Adipose tissue (tissue), 3 donors: ENCODE results near the gene KRTAP2-1. TPM values are rescaled to one million over a fixed set of nuclear protein-coding genes. Genes with fewer than 3 reads are reported as not detected.
"Not testable (repeated sequence)": the region's sequence is repeated elsewhere in the genome, so short reads cannot be mapped to it uniquely, and the experiment has no call there.

Source experiments
- H3K27ac ChIP-seq: one replicate; pipeline ENCODE4 v1.5.1; 2013; ENCODE audit warnings: low read depth, low read length
- WGBS, 3 donors: extraction: QIAGEN DNeasy Blood & Tissue Kit; methylation state at CpG; one replicate each; pipeline ENCODE4 v1.1.7; 2013; 5-methylcytosine and 5-hydroxymethylcytosine counted together
- polyA plus RNA-seq, 3 donors: library from polyadenylated mRNA; stranded (reverse); fragments of 200-250 nt; gene quantifications; one replicate each; pipeline ENCODE4 v1.2.3, GENCODE V29; 2013
- donor health status: healthy with polysubstance abuse.
- donor health status: Bipolar disorder and iron deficiency.
- donor health status: healthy.

KRTAP2-1 gene, protein sequence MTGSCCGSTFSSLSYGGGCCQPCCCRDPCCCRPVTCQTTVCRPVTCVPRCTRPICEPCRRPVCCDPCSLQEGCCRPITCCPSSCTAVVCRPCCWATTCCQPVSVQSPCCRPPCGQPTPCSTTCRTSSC
- not detected for polyA plus RNA-seq

DNA sequence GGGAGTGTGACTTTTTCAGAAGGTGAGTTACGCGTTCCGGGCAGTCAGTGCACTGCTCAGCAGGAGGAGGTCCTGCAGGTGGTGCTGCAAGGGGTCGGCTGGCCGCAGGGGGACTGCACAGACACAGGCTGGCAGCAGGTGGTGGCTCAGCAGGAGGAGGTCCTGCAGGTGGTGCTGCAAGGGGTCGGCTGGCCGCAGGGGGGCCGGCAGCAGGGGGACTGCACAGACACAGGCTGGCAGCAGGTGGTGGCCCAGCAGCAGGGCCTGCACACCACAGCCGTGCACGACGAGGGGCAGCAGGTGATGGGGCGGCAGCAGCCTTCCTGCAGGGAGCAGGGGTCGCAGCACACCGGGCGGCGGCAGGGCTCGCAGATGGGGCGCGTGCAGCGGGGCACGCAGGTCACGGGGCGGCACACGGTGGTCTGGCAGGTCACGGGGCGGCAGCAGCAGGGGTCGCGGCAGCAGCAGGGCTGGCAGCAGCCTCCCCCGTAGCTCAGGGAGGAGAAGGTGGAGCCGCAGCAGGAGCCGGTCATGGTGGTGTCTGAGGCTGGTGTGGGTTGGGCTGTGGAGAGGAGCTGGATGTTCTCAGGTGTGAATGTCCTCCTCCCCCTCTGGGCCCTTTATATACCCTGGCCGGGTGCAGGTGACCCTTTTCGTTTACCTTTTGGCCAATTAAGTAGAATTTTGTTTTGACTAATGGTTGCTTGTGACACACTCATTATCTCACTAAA, at the start of gene KRTAP2-1:
Gene KRTAP2-1, minus strand, starts transcription at position 582 of the 731 bp plus-strand sequence. Its CDS starts 49 bp downstream, at position 533.
- WGBS, 3 donors: 49 to 71% (median 55%) methylated on average over 8 to 10 of the region's 33 CpGs
- H3K27ac ChIP-seq: not testable (repeated sequence)

DNA sequence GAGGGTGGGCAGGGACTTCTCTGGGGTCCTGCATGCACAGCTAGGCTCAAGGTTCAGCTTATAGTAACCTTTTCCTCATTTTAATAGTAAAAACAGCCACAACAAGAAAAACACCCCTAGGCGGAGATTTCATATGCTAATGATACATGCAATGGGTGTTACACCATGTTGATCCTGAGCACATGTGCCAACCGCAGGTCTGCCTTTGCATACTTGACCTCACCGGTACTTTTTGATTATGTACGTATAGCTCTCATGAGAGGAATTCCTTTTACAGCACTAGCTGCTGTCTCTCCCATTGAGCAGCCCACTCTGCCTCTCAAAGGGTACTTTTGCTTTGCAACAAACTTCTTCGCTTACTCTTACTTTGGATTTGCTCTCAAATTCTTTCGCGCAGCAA, 48.9 kb upstream of the KRTAP2-1 start:
- no peak overlapping the region for H3K27ac ChIP-seq
- 82 to 85% (median 82%) methylated on average over 7 of the region's 7 CpGs for WGBS, 3 donors

DNA sequence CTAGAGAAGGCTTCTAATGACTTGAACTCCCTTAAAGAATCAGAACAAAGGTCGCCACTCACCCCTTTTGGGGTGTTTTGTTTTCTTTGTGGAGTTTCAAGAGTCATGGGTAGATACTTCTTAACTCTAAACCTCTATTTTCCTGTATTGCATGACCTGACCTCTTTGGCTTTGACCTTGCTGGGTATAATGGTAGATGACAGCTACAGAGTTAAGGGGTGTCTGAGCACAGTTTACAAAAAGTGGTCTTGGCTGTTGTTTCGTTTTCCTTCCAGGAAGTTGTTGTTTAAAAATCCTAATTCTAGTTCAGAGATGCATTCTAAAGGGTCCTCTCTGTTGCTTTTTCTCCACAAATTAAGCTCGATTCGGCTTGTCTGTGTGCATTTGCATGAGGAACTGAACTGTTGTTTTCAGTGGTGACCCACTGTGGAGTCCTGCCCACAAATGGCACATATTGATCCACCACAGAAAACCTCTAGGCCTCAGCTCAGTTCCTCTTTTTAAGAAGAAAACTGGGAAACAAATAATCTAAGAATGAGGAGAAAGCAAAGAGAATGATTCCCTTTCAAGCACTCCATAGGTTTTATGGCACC, 41.7 kb upstream of the KRTAP2-1 start:
- not testable (repeated sequence) for H3K27ac ChIP-seq
- 53 to 67% (median 54%) methylated on average over 4 of the region's 4 CpGs for WGBS, 3 donors

DNA sequence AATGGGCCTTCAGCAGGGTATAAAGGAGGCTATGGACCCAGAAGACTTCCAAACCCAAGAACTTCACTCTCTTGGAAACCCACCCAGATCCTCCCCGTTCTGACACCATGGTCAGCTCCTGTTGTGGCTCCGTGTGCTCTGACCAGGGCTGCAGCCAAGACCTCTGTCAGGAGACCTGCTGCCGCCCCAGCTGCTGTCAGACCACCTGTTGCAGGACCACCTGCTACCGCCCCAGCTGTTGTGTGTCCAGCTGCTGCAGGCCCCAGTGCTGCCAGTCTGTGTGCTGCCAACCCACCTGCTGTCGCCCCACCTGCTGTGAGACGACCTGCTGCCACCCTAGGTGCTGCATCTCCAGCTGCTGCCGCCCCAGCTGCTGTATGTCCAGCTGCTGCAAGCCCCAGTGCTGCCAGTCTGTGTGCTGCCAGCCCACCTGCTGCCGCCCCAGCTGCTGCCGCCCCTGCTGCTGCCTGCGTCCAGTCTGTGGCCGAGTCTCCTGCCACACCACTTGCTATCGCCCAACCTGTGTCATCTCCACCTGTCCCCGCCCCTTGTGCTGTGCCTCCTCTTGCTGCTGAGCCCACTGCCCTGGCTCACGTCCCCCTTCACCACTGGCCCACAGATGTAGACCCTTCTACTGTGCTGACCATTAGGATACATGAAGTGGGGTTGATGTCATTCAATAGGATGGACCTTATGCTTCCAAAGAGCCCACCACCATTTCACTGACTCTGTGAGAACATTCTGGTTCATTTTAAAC, 37.2 kb upstream of the KRTAP2-1 start, which contains the start of gene KRTAP4-7:
Gene KRTAP4-7, plus strand, starts transcription at position 51 of the 757 bp plus-strand sequence. Its CDS starts 57 bp downstream, at position 108.
- 71 to 87% (median 84%) methylated on average over 9 to 14 of the region's 14 CpGs for WGBS, 3 donors
- not testable (repeated sequence) for H3K27ac ChIP-seq

DNA sequence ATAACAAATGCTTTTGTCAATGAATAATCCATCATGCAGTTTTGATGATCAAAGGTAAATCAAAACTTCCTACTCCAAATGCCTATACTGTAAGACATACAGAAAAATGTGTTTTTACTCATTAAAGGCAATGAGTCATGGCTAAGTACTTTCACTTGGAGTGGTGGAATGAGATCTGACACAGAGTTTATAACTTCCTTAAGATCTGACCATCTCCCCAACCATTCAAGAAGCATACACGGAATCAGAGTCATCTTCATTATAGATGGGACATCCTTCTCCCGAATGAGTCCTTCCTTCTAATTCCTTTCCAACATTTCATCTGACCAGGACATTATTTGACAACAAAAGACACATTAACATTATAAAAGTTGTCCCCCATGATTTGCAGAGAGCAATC, 36.3 kb upstream of the KRTAP2-1 start:
- not testable (repeated sequence) for H3K27ac ChIP-seq
- WGBS, 3 donors: 62 to 80% (median 78%) methylated on average over 2 of the region's 2 CpGs

DNA sequence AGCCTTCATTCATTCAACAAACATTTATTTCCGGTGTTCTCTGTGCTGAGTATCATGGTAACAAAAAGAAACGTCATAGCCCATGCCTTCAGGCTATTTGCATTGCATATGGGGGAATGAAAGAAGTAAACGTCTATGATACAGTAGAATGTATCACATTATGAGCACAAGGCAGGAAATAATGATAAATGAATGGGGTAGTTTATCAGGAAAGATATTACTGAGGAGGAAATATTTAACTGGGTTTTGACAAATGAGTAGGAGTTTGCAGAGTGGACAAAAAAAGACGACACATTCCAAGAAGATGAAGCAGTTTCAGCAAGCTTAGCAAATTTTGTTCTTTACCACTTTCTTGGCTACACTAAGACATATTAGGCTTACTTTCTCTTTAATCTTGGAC, 35.5 kb upstream of the KRTAP2-1 start:
- WGBS, 3 donors: 44 to 62% (median 50%) methylated on average over 4 of the region's 4 CpGs
- H3K27ac ChIP-seq: no peak overlapping the region

DNA sequence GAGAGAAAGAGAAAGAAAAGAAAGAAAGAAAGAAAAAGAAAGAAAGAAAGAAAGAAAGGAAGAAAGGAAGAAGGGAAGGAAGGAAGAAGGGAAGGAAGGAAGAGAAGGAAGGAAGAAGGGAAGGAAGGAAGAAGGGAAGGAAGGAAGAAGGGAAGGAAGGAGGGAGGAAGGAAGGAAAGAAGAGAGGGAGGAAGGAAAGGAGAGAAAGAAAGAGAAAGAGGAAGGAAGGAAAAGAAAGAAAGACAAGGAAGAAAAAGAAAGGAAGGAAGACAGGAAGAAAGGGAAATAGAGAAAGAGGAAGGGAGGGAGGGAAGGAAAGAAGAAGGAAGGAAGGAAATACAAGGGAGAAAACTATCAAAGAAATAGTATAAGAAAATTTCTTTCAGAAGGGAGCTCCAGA, 29.7 kb upstream of the KRTAP2-1 start:
- no peak overlapping the region for H3K27ac ChIP-seq

DNA sequence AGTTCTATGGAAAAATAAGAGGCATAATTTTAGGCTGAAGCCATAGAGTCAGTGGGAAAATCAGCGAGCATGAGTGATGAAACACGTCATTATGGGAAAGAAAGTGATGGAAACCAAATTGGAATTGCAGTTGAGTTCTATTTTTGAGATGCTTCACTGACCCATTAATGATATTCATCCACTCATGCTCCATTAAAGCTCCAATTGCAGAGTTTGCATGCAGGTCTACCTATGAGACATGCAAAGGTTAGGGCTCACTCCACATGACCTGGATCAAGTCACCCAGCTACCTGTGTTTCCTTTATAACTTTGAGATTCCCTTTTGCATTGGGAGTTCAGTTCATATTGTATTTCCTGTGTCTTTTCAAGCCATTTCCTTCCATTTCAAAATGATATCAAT, 26.6 kb upstream of the KRTAP2-1 start:
- 83 to 91% (median 87%) methylated on average over 2 of the region's 2 CpGs for WGBS, 3 donors
- no peak overlapping the region for H3K27ac ChIP-seq

DNA sequence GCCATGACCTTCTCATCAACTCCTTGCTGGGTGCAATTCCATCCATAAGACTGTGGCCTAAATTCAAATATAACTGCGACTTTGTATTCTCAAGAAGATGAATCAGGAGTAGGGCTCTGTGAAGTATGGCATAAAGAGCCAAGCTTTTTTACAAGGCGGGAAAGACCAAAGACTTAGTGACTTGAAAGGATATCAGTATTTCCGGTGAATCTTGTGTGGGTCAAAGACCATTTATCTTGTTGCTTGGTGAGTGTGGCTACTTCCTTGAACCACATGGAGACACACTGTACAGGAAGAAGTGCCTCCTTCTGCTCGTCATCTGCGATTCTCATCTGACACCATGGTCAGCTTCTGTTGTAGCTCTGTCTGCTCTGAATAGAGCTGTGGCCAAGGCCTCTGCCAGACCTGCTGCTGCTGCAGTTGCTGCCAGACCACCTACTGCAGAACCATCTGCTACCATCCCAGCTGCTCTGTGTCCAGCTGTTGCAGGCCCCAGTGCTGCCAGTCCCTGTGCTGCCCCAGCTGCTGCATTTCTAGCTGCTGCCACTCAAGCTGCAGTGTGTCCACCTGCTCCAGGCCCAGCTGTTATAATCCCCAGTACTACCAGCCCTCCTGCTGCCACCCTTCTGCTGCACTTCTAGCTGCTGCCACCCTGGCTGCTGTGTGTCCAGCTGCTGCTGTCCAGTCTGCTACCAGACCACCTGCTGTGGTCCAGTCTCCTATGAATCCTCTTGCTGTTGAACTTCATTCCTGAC, 24.7 kb upstream of the KRTAP2-1 start:
- no peak overlapping the region for H3K27ac ChIP-seq
- 83 to 88% (median 84%) methylated on average over 5 of the region's 5 CpGs for WGBS, 3 donors

DNA sequence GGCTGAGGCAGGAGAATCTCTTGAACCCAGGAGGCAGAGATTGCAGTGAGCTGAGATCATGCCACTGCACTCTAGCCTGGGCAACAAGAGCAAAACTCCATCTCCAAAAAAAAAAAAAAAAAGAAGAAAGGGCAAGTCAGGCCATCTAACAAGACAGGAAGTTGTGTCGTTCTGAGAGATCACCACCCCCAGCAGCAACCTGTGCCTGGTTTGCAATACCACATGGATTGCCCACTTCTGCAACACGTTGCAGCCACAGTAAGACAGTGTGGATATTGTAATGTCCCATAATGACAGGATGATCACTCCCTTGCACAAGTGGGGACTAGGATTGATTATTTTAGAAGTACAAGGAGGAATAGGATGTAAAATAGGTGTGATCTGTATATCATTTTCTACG, 21.9 kb upstream of the KRTAP2-1 start:
- no peak overlapping the region for H3K27ac ChIP-seq
- WGBS, 3 donors: 54 to 81% (median 61%) methylated on average over 3 of the region's 3 CpGs

DNA sequence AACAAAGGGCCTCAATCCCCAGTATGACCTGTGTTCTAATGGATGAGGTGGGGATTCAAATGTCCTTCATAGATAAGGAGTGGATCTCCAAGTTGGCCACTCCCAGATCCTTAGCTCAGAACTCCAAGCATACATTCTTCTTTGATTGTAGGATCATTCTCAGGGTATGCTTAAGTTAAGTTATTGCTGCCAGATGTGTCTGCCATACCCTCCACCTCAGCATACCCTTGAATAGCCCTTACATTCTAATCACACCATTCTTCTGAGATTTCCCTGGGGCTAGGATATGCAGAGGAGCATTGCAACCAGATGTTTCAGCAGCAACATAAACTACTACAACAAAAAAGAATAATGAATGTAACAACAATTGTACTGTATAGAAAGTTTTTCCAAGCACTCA, 20.2 kb upstream of the KRTAP2-1 start:
- no peak overlapping the region for H3K27ac ChIP-seq

DNA sequence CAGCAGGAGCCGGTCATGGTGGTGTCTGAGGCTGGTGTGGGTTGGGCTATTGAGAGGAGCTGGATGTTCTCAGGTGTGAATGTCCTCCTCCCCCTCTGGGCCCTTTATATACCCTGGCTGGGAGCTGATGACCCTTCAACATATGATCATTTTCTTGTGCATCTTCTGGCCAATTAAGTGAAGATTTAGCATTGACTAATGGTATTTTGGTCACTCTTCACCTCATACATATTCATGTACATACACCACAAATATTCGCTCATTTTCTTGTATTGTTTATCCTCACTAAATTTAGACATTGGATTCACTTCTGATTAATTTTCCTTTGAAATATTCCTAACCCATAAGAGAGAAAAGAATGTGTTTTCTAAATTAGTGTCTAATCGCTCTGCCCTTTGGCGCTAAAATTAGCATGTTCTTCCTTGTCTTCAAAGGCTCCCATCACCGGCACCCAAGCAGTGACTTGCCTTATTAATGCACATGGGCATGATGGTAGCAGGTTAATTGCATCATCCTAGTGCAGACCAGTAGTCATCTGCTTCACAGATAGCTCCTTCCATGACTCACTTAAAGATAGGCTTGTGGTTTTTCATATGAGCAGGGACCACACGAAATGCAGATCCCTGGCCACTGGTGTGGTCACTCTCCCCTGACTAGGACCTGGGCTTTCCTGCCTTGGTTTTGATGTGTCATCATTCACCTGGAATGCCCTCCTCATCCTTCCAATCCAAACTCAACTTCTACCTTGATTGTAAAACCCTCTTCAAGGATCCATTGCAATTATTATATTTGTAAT, 18.9 kb upstream of the KRTAP2-1 start, which contains the start of gene KRTAP2-4:
Gene KRTAP2-4, minus strand, starts transcription at position 51 of the 796 bp plus-strand sequence. Its CDS starts 34 bp downstream, at position 17.
- 85 to 91% (median 90%) methylated on average over 5 to 6 of the region's 6 CpGs for WGBS, 3 donors
- H3K27ac ChIP-seq: no peak within 1 kb of the TSS

DNA sequence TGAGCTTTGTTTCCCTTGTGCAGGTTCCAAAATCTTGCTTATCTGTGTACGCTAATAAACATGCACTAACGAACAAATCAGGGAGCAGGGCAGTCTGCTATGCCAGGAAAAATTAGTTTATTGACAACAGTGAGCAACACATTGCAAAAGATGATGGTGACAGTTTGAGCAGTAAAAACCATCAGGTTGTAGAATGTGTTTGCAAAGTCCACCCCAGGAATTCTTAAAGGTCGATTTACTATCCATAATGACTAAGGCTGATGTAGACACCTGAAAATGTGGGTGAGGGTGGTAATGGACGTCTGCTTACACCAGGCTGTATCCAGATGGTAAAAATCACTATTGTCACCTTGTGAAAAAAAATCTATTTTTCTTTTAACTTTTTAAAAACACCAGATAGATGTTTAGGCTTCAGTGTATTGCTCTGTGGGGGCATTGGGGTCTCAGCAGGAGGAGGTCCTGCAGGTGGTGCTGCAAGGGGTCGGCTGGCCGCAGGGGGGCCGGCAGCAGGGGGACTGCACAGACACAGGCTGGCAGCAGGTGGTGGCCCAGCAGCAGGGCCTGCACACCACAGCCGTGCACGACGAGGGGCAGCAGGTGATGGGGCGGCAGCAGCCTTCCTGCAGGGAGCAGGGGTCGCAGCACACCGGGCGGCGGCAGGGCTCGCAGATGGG, 18.0 kb upstream of the KRTAP2-1 start:
- WGBS, 3 donors: 64 to 72% (median 67%) methylated on average over 6 to 7 of the region's 16 CpGs
- H3K27ac ChIP-seq: not testable (repeated sequence)

DNA sequence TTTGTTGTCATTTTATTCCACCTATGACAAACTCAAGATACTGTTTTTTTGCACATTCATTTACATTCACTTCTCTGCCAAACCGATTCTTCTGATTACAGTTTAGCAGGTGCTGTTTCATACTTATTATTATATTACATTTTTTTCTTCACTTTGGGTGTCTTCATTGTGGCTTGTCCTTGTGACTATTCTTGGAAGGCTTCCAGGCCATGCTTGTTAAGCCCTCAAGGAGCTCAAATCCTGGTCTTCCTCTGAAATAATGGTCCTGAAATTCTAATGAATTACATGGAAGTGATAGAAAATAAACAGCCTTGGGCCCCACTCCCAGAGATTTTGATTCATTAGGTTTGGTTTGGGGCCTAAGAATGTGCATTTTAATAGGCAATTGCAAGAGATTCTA, 17.2 kb upstream of the KRTAP2-1 start:
- H3K27ac ChIP-seq: no peak overlapping the region

DNA sequence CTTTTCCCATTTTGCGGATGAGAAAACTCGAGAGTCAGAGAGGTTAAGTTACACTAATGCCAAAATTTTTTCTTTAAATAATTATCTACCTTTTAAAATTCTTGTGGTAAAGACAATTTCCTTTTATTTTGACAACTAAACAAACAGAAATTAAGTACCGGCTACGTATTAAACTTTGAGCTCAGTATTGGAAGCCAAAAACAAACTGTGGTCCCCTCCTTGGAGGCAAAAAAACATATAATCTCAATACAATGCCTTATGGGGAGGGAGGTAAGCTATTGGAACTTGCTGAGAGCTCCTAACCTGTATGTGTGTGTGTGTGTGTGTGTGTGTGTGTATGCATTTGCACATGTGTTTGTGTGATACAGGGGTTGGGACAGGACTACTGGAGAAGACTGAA, 16.3 kb upstream of the KRTAP2-1 start:
- H3K27ac ChIP-seq: no peak overlapping the region

More for the DNA sequence above, 17.2 kb upstream of the KRTAP2-1 start:
- 67 to 85% (median 79%) methylated on average over 1 of the region's 1 CpG for WGBS, 3 donors

DNA sequence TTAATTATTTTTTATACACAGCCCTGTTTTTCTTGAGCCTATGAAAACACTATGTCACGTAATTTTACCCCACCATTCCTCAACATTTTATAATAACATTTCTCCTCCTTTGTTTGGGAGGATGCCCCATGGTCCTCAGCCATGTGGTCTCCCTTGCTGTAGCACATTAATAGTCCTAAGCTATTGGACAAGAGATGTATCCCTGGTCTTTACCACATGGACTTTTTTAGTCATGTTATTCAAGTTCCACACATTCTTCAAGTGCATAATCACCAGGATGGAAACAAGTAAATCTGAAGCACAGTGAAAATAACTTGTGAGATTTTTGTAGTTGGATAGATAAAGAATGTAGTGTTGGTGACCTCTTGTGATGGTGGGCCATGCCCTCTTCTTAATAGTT, 14.8 kb upstream of the KRTAP2-1 start:
- 64 to 65% (median 64%) methylated on average over 1 of the region's 1 CpG for WGBS, 3 donors
- H3K27ac ChIP-seq: no peak overlapping the region

More for the DNA sequence above, 16.3 kb upstream of the KRTAP2-1 start:
- WGBS, 3 donors: 71 to 87% (median 86%) methylated on average over 4 of the region's 4 CpGs

DNA sequence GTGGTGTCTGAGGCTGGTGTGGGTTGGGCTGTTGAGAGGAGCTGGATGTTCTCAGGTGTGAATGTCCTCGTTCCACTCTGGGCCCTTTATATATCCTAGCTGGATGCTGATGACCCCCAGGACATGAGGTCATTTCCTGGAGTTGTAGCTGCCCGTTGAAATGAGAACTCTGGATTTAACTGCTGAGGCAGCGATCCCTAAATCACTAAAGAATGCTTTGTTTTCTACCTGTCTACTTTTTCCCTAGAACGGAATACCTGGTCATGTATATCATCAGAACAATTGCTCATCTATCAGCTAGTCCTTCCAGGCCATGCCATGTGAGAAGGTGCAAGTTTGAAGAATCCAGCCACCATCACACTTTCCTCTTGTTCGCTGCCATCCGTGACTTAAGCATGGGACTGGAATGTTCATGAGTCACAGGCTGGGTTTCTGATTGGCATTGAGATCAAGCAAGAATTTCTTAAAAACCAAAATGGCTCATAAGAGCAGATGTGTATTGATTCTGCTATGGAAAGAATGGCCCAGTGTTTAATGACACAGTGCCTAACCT, 13.0 kb upstream of the KRTAP2-1 start, which contains the start of gene KRTAP2-3:
Gene KRTAP2-3, minus strand, starts transcription at position 63 of the 553 bp plus-strand sequence. CDS start 64 bp downstream, outside the sequence.
- WGBS, 3 donors: 54 to 72% (median 63%) methylated on average over 6 of the region's 6 CpGs
- no peak within 1 kb of the TSS for H3K27ac ChIP-seq
